ENCODE data around the gene PLD4.
"Not testable (repeated sequence)": the region's sequence is repeated elsewhere in the genome, so short reads cannot be mapped to it uniquely, and the experiment has no call there.

PLD4 gene

GRCh38 chr14:104942586-104942985, 17.9 kb downstream of the PLD4 start:
- DNase-seq: no peak

GRCh38 chr14:104943216-104944015, 18.7 kb downstream of the PLD4 start:
- not testable (repeated sequence) for DNase-seq

GRCh38 chr14:104944016-104944308, 19.3 kb downstream of the PLD4 start:
- DNase-seq: not testable (repeated sequence)

GRCh38 chr14:104944436-104945205, 19.9 kb downstream of the PLD4 start:
- not testable (repeated sequence) for DNase-seq

GRCh38 chr14:104945266-104945665, 20.6 kb downstream of the PLD4 start:
- DNase-seq: not testable (repeated sequence)

- not testable (repeated sequence) for DNase-seq
Observed at GRCh38 chr14:104945986-104946965, 21.6 kb downstream of the PLD4 start.

- DNase-seq: not testable (repeated sequence)
Observed at GRCh38 chr14:104947201-104947600, 22.5 kb downstream of the PLD4 start.

GRCh38 chr14:104947881-104948735, 23.4 kb downstream of the PLD4 start:
- DNase-seq: not testable (repeated sequence)

GRCh38 chr14:104948736-104949031, 24.0 kb downstream of the PLD4 start:
- no peak for DNase-seq

- not testable (repeated sequence) for DNase-seq
Observed at GRCh38 chr14:104949406-104949955, 24.8 kb downstream of the PLD4 start.

- no peak for DNase-seq
Observed at GRCh38 chr14:104950021-104950420, 25.3 kb downstream of the PLD4 start.

GRCh38 chr14:104950701-104951100, 26.0 kb downstream of the PLD4 start:
- not testable (repeated sequence) for DNase-seq

GRCh38 chr14:104951863-104952657, 27.4 kb downstream of the PLD4 start:
- DNase-seq: not testable (repeated sequence)

GRCh38 chr14:104953097-104953496, 28.4 kb downstream of the PLD4 start:
- DNase-seq: no peak

GRCh38 chr14:104953896-104954656, 29.4 kb downstream of the PLD4 start:
- no peak for DNase-seq

GRCh38 chr14:104954746-104955395, 30.2 kb downstream of the PLD4 start:
- DNase-seq: no peak

GRCh38 chr14:104955396-104955770, 30.7 kb downstream of the PLD4 start:
- DNase-seq: no peak

GRCh38 chr14:104956290-104956890, 31.7 kb downstream of the PLD4 start:
- no peak for DNase-seq

Measured in bone marrow (tissue), 2 donors.